GM21515 (cell line): Measurements from ENCODE around the gene HPCA.

Experiments used
- ATAC-seq: cut with Tn5 transposase; IDR thresholded peaks from one replicate; pipeline ENCODE4 v1.9.1; 2021; ENCODE audit not compliant: unreplicated experiment

HPCA gene

DNA sequence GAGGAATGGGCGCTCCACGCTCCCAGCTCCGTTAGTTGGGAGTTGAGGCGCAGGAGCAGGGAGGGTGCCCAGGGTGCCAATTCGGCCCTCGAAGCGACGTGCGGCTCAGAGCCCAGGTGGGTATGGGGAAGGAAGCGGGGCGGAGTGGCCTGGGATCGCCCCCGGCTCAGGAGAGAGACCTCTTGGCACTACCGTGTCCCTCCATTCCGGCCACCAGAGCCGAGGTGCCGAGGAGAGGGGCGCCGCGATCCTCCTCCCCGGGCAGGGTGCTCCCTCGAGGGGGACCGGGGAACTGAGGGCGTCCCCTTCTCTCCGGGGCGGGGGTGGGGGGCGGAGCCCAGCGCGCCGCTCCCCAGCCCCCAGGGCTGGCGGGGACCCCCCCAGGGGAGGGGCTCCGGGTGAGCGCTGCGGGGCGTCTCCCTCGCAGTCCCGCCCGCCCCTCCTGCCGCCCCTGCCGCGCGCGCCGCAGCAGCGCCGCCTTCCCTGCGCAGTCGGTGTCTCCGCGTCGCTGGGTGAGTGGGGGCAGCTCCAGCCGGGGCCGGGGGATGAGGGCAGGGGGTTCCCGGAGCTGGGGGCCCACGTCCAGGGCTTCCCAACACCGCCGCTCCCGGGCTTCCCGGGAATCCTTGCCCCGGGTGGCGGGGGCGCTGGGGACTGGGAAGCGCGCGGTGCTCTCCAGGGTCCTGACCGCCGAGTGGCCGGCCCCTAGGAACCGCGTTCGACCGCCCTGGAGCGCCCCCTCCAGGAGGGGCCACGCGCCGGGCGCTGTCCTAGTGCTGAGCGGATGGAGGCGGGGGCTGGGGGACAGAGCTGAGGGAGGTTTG, at the start of gene HPCA:
HPCA (plus strand) TSS at position 488 of the 824 bp plus-strand sequence. CDS start 2,408 bp downstream, outside the sequence.
- ATAC-seq = no peak

- no peak for ATAC-seq
Observed at GRCh38 chr1:32848354-32849063, 37.8 kb upstream of the HPCA start.

GRCh38 chr1:32855861-32856617, 30.3 kb upstream of the HPCA start:
- ATAC-seq = no peak

GRCh38 chr1:32858136-32858535, 28.2 kb upstream of the HPCA start:
- ATAC-seq = no peak

GRCh38 chr1:32858791-32859190, 27.5 kb upstream of the HPCA start:
- ATAC-seq = no peak

DNA sequence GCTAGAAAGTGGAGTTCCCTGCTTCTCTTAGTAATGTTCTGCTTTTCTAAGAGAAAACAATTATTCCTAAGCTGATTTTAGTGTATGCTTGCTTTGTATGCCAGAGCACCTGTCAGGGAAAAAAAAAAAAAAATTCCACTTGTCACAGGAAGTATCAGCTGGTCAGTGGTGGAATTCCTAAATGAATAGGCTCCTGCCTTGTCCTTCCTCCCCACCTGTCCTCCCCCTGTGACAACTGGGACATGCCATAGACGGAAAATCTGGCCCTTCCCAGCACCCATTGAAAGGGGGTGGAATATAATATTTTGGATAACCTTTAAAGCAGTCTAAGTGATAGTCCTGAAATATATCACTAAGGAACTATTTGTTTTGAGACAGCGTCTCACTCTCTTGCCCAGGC, 26.4 kb upstream of the HPCA start:
- no peak for ATAC-seq

GRCh38 chr1:32860566-32860965, 25.7 kb upstream of the HPCA start:
- no peak for ATAC-seq

DNA sequence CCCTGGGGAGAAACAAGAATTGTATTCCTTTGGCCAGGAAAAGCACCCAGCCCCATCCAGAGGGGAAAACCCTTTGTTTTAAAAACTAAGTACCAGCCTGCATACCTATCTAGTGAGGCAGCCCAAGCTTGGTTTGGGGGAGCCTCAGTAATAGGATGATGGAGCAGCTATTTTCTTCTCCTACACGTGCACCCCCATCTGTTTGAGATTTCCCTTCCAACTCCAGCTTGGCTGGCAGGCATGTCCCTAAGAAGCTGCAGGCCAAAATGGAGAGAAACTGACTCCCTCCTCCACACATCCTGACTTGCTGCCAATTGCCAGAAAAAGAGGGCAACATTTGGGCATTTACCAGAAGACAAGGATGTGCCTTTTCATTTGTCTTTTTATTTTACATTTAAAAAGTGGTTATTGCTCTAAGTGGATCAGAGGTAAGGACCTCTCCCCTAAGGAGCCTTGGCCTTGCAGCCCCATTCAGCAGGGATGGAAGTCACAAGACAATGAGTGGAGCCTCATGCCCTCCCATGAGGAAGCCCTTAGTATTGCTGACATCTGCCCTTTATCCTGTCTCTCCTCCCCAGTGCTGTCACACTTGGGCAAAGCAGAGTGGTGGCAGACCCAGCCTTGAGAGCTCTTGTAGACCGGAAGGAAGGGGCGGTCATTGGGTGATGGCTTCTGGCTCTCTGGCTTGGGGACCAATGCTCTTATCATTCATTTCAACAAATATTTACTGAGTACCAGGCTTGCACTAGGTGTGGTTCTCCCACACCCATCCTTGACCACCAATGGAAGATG, 24.2 kb upstream of the HPCA start:
- no peak for ATAC-seq

DNA sequence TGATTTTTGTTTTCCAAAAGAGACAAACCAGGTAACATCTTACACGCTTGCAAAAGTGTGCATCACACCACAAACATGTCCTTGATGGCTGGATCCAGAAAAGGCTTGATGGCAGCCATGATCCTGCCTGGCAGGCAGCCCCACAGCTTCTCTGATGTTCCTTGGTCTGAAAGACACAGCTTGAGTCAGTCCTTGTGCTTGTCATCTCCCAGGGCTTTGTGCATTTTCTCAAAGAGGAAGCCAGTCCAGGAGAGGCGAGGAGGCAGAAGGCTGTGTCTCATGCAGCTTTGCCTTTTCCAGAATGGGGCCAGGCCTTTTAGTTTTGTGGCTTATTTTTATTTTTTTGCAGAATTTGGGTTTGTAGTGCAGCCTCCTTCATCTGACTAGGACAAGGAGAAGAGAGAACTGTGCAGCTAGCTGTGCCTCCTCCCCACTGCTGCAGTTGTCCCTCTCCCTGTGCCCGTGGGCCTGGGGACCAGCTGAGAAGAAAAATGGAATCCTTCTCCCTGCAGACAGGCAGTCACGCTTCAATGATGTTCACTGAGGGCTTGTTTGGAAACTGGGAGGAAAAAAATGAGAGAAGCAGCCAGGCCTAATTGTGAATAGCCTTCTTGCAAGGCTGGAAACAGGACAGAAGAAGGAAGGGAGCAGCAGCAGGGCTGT, 22.9 kb upstream of the HPCA start:
- no peak for ATAC-seq

GRCh38 chr1:32863881-32864245, 22.4 kb upstream of the HPCA start:
- no peak for ATAC-seq

DNA sequence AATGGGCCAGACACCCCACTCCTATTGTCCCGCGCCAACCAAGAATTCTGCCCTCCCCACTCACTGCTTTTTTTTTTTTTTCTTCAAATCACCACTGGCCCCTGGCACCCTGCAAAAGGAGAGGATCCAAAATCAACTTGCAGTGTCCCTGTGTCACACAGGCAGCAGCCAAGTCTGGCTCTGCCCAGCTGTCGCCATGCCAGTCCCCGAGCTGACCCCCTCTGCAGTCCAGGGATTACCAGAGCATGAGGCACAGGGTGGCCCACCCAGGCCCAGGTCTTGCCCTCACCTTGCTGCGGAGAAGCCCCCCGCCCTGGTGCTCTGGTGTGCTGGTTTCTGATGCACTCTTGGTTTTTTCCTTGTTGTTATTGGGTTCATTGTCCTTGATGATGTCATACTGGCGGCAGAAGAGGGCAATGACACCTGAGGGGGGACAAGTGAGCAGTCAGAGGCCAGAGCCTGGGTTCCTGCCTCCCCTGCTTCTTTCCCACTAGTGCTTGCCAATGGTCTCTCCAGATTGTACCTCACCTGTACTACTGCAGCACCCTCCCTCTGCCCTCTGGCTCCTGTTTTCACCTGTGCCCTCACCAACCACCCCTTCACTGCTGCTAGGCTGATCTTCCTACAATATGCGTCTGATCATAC, 21.8 kb upstream of the HPCA start:
- ATAC-seq = no peak

DNA sequence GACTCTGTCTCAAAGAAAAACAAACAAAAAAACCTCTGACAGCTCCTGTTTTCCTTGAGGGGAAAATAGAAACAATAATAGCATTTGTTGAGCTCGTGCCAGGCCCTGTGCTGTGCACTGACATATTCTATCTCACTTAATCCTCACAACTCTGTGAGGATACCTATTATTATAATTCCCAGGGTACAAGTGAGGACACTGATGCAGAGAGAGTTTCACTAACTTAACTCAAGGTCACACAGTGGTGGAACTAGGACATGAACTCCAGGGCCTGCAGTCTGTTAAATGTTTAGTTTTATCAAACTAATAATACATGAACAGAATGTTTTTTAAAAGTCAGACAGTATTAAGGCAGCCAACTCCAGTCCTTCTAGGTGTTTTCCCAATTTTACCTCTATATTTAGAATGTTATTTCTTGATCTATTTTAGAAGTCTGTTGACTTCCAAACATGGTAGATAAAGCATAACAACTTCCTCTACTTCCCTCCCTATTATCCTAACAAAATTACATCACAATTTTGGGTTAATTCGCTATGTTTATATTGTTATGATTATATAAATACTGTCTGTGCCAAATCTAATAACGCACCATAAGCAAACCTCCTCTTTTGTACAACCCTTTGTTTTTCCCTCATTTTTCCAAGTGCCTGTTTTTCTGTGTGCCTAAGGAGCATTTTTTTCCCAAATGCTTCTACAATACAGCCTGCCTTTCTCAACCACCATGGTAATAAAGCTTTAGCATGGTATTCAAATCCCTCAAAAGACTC, 20.5 kb upstream of the HPCA start:
- ATAC-seq = no peak

- ATAC-seq = no peak
Observed at GRCh38 chr1:32867151-32867550, 19.1 kb upstream of the HPCA start.

DNA sequence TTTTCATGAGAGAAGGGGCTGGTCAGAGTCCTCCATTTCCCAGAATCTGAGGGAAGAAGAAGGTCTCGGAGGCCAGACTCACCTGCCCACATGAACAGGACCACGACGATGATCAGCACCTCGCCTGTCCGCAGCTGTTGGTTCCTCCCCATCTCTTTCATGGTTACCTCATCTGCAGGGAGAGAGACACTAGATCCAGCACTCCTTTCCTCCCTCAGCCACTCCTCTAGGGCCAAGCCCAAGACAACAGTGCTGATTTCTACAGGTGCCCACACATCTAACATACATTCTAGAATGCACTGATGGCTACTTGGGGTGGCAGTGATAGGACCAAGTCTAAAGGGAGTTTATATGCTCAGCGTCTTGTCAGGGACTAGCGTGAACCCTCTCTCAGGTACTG, 18.6 kb upstream of the HPCA start:
- ATAC-seq = no peak

DNA sequence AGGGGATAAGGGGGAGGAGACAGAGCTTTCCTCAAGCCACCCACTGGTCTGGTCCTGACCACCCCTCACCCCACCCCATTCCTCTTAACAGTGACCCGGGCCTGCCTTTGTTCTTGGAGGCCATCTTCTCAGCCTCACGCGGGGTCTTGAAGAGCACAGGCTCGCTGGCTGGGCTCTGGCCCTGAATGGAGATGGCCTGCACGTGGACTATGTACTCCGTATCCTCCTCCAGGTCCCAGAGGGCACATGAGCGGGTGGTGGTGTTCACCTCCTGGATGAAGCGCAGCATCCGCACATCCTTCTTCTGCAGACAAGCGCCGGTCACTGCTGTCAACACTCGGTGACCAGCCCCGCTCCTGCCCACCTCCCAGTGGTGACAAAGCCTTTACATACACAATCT, 18.2 kb upstream of the HPCA start:
- ATAC-seq = no peak

GRCh38 chr1:32868806-32869455, 17.4 kb upstream of the HPCA start:
- no peak for ATAC-seq

GRCh38 chr1:32869923-32870614, 16.2 kb upstream of the HPCA start:
- no peak for ATAC-seq
